ENCODE measurements around the gene VPS45. TPM values are rescaled to one million over a fixed set of nuclear protein-coding genes. Genes with fewer than 3 reads are reported as not detected.
A peak's percentile ranks its signal among the peaks of the same experiment; 100 is the strongest.

VPS45 gene
- total RNA-seq, 1 donor from 2014 or later, result 33.1 TPM

GRCh38 chr1:150061632-150062101 is 5.9 kb upstream of the VPS45 start:
- H3K4me3 Mint-ChIP-seq (ENCODE audit: unreplicated experiment), result no peak overlapping the region
- no peak overlapping the region for H3K27ac Mint-ChIP-seq (ENCODE audit: unreplicated experiment)
- peaks cover 10% of the 10 kb centered on the region for H3K4me1 Mint-ChIP-seq (ENCODE audit: low read depth)
- no peaks in the 10 kb centered on the region for H3K27me3 Mint-ChIP-seq (ENCODE audit: low read depth)
- H3K9me3 Mint-ChIP-seq (ENCODE audit: low read depth), result no peaks in the 10 kb centered on the region
- DNase-seq (ENCODE audit: low spot score), result no peak
- H3K36me3 Mint-ChIP-seq (ENCODE audit: low read depth), result no peaks in the 10 kb centered on the region
- no peak for TF ChIP-seq CTCF (IDR thresholded peaks at IDR 0.05)

- Mint-ChIP-seq H3K36me3 (ENCODE audit: low read depth) (no peaks in the 10 kb centered on the region), H3K27ac (ENCODE audit: unreplicated experiment) (no peak overlapping the region), H3K9me3 (ENCODE audit: low read depth) (no peaks in the 10 kb centered on the region), H3K4me3 (ENCODE audit: unreplicated experiment) (no peak overlapping the region), H3K27me3 (ENCODE audit: low read depth) (no peaks in the 10 kb centered on the region), H3K4me1 (ENCODE audit: low read depth) (peaks cover 12% of the 10 kb centered on the region)
- TF ChIP-seq CTCF (IDR thresholded peaks at IDR 0.05), result no peak
- no peak for DNase-seq (ENCODE audit: low spot score)
Measured at GRCh38 chr1:150062113-150062512, 5.5 kb upstream of the VPS45 start.

GRCh38 chr1:150065184-150065871 is 2.2 kb upstream of the VPS45 start:
- TF ChIP-seq CTCF (IDR thresholded peaks at IDR 0.05), result no peak
- no peaks in the 10 kb centered on the region for H3K9me3 Mint-ChIP-seq (ENCODE audit: low read depth)
- no peak overlapping the region for H3K27ac Mint-ChIP-seq (ENCODE audit: unreplicated experiment)
- H3K4me3 Mint-ChIP-seq (ENCODE audit: unreplicated experiment), result no peak overlapping the region
- no peaks in the 10 kb centered on the region for H3K27me3 Mint-ChIP-seq (ENCODE audit: low read depth)
- peaks cover 3% of the 10 kb centered on the region for H3K36me3 Mint-ChIP-seq (ENCODE audit: low read depth)
- peaks cover 31% of the 10 kb centered on the region for H3K4me1 Mint-ChIP-seq (ENCODE audit: low read depth)
- no peak for DNase-seq (ENCODE audit: low spot score)

GRCh38 chr1:150066328-150066727 is 1.2 kb upstream of the VPS45 start:
- Mint-ChIP-seq H3K27ac (ENCODE audit: unreplicated experiment) (peak overlapping the region; percentile 94), H3K4me1 (ENCODE audit: low read depth) (peaks cover 31% of the 10 kb centered on the region), H3K9me3 (ENCODE audit: low read depth) (no peaks in the 10 kb centered on the region), H3K27me3 (ENCODE audit: low read depth) (no peaks in the 10 kb centered on the region), H3K36me3 (ENCODE audit: low read depth) (peaks cover 3% of the 10 kb centered on the region), H3K4me3 (ENCODE audit: unreplicated experiment) (peak overlapping the region; percentile 91)
- DNase-seq (ENCODE audit: low spot score), result no peak
- no peak for TF ChIP-seq CTCF (IDR thresholded peaks at IDR 0.05)

GRCh38 chr1:150066838-150067183 is 765 bp upstream of the VPS45 start:
- no peak for DNase-seq (ENCODE audit: low spot score)
- peak overlapping the region; percentile 91 for H3K4me3 Mint-ChIP-seq (ENCODE audit: unreplicated experiment)
- H3K4me1 Mint-ChIP-seq (ENCODE audit: low read depth), result peaks cover 31% of the 10 kb centered on the region
- peak overlapping the region; percentile 94 for H3K27ac Mint-ChIP-seq (ENCODE audit: unreplicated experiment)
- TF ChIP-seq CTCF (IDR thresholded peaks at IDR 0.05), result no peak
- H3K9me3 Mint-ChIP-seq (ENCODE audit: low read depth), result no peaks in the 10 kb centered on the region
- H3K27me3 Mint-ChIP-seq (ENCODE audit: low read depth), result no peaks in the 10 kb centered on the region
- peaks cover 3% of the 10 kb centered on the region for H3K36me3 Mint-ChIP-seq (ENCODE audit: low read depth)

Measured in chondrocyte (in vitro differentiated cells).